H1 (cell line): ENCODE results near the gene TMEM14B. TPM values are rescaled to one million over a fixed set of nuclear protein-coding genes. Genes with fewer than 3 reads are reported as not detected.

Source experiments
- ASH2L ChIP-seq: fragments of 200-600, 300-600 bp; sonication (generic); IDR thresholded peaks from one replicate; pipeline ENCODE4 v1.7.1; 2017; ENCODE audit warnings: low read length
- CBX8 ChIP-seq: fragments of 300-800, 300-1000 bp; sonication (generic); IDR thresholded peaks from 2 replicates; pipeline ENCODE4 v1.7.1; 2016; ENCODE audit warnings: low read depth, low read length, borderline replicate concordance
- CEBPB ChIP-seq: IDR thresholded peaks from 2 replicates; pipeline ENCODE4 v1.6.1; 2012; ENCODE audit warnings: low read depth, low read length
- CHD1 ChIP-seq: IDR thresholded peaks from 2 replicates; pipeline ENCODE4 v1.6.1; 2012; ENCODE audit warnings: low read depth, low read length, improper control_type of control experiment
- CREB1 ChIP-seq: IDR thresholded peaks from 2 replicates; pipeline ENCODE4 v1.6.1; 2012; ENCODE audit warnings: inconsistent platforms
- FOSL1 ChIP-seq: IDR thresholded peaks from 2 replicates; pipeline ENCODE4 v1.6.1; 2011; ENCODE audit warnings: mild to moderate bottlenecking, low read depth, low read length, moderate library complexity; ENCODE audit not compliant: insufficient read depth
- GABPA ChIP-seq: IDR thresholded peaks from 2 replicates; pipeline ENCODE4 v1.6.1; 2011; ENCODE audit warnings: mild to moderate bottlenecking, low read length, moderate library complexity, borderline replicate concordance; ENCODE audit not compliant: insufficient read depth
- HDAC2 ChIP-seq, 2 experiments: fragments of 300-600 bp in 1 of 2; sonication (generic) in 1 of 2; IDR thresholded peaks; 2 replicates each; pipeline ENCODE4 v1.6.1; 2011 to 2012; ENCODE audit warnings: low read depth in 2 of 2, low read length in 2 of 2, mild to moderate bottlenecking in 2 of 2, moderate library complexity in 2 of 2, borderline replicate concordance in 1 of 2, inconsistent platforms in 1 of 2
- JUN ChIP-seq: IDR thresholded peaks from 2 replicates; pipeline ENCODE4 v1.6.1; 2011; ENCODE audit warnings: low read depth, mild to moderate bottlenecking, improper control_type of control experiment, low read length
- JUND ChIP-seq: IDR thresholded peaks from 2 replicates; pipeline ENCODE4 v1.6.1; 2011; ENCODE audit warnings: mild to moderate bottlenecking, improper control_type of control experiment, low read length
- KDM5A ChIP-seq: fragments of 200-600 bp; IDR thresholded peaks from 2 replicates; pipeline ENCODE4 v1.7.1; 2012; ENCODE audit warnings: mild to moderate bottlenecking, low read length, inconsistent platforms, mixed read lengths
- MAFK ChIP-seq: IDR thresholded peaks from 2 replicates; pipeline ENCODE4 v1.6.1; 2012; ENCODE audit warnings: low read depth, mild to moderate bottlenecking, improper control_type of control experiment, low read length
- POLR2A ChIP-seq, 2 experiments: IDR thresholded peaks; 1 replicate in 1 of 2; 2 replicates in 1 of 2; pipeline ENCODE4 v1.6.1; 2011; ENCODE audit warnings: low read depth in 2 of 2, low read length in 2 of 2, mild to moderate bottlenecking in 2 of 2; ENCODE audit errors: control extremely low read depth in 1 of 2
- POU5F1 ChIP-seq: IDR thresholded peaks from 2 replicates; pipeline ENCODE4 v1.6.1; 2011; ENCODE audit warnings: low read depth, mild to moderate bottlenecking, low read length, moderate library complexity
- RFX5 ChIP-seq: IDR thresholded peaks from 2 replicates; pipeline ENCODE4 v1.6.1; 2011; ENCODE audit warnings: low read depth, low read length, improper control_type of control experiment, borderline replicate concordance
- RXRA ChIP-seq: IDR thresholded peaks from 2 replicates; pipeline ENCODE4 v1.6.1; 2011; ENCODE audit warnings: low read depth, mild to moderate bottlenecking, low read length, moderate library complexity; ENCODE audit not compliant: insufficient read depth
- SP1 ChIP-seq: IDR thresholded peaks from 2 replicates; pipeline ENCODE4 v1.6.1; 2011; ENCODE audit warnings: low read depth, low read length
- SP2 ChIP-seq: IDR thresholded peaks from 2 replicates; pipeline ENCODE4 v1.6.1; 2012; ENCODE audit warnings: mild to moderate bottlenecking, low read length, inconsistent platforms
- TEAD4 ChIP-seq: IDR thresholded peaks from 2 replicates; pipeline ENCODE4 v1.6.1; 2012; ENCODE audit warnings: low read depth, low read length, inconsistent platforms, mixed read lengths
- YY1 ChIP-seq: IDR thresholded peaks from 2 replicates; pipeline ENCODE4 v1.6.1; 2011; ENCODE audit warnings: low read depth, mild to moderate bottlenecking, low read length
- polyA plus RNA-seq, 7 experiments: library from polyadenylated mRNA; depleted of rRNA in 3 of 7; stranded (reverse) in 5 of 7; unstranded in 2 of 7; fragments of >200 nt in 5 of 7; fragments of 200-250 nt in 2 of 7; gene quantifications; 1 replicate in 5 of 7; 2 replicates in 1 of 7; 4 replicates in 1 of 7; pipeline versions ENCODE4 v1.2.1 to v1.2.3, GENCODE V29; 2011 to 2013; ENCODE audit warnings: missing spikeins in 2 of 7, mixed read lengths in 2 of 7
- total RNA-seq: library from RNA; stranded (reverse); fragmentation: NEBNext Ultra II Directional; extraction: Animal tissue kit (Norgen Biotek cat#: 25700); gene quantifications from 2 replicates; pipeline ENCODE4 v1.2.1, GENCODE V29; 2021
- TF ChIP-seq, protein P1 (sequence below): IDR thresholded peaks from 2 replicates; pipeline ENCODE4 v1.6.1; 2012; ENCODE audit warnings: inconsistent platforms
- TF ChIP-seq, protein P2 (sequence below): IDR thresholded peaks from 2 replicates; pipeline ENCODE4 v1.6.1; 2011; ENCODE audit warnings: low read depth, mild to moderate bottlenecking, low read length; ENCODE audit not compliant: insufficient read depth

The TMEM14B gene
- total and polyA plus RNA-seq, 2 of the 8 experiments (the other 6 are each of a cell fraction or from before 2014, with no cell fraction given): 84.6 to 109 TPM

DNA sequence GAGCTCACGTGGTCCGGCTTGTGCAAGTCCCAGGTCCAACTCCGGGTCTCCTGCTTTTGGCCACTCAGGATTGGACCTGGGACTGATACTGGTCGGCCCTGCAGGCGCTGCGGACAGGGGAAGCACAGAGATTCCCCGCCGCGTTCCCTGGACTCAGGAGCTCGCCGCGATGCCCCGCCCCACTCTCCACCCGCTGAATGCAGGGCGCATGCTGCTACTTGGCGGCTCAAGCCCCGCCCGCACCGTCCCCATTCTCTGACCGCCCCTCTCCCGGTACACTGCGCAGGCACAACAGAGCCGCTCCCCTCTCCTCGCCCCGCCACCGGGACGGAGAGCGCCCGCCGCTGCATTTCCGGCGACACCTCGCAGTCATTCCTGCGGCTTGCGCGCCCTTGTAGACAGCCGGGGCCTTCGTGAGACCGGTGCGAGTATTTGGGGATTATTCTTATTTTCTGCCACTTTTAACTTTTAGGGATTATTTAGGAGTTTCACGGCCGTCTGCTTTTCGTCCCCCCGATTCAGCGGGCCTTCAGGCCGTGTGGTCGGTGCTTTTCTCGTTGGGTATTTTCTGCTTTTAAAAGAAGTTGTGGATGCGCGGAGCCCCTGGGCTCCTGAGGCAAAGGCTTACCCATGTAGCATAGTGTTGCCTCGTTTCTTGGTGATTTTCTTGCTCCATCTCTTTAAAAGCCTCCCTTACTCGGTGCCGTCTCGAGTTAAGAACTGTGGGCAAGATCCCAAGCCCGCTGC is 24.6 kb upstream of the TMEM14B start, which contains the start of gene TMEM14C (continued):
- peak; percentile 58 for TF ChIP-seq ASH2L
- TF ChIP-seq GABPA: no peak
- TF ChIP-seq CBX8: no peak
- no peak for TF ChIP-seq CHD1
- peak; percentile 72 for TF ChIP-seq CEBPB
- TF ChIP-seq JUN: no peak
- peak; percentile 69 for TF ChIP-seq SP1
- TF ChIP-seq MAFK: no peak
- peak in 1 of 2 experiments; percentile 83; a peak in 2 of 3 replicates for TF ChIP-seq POLR2A (IDR thresholded peaks at IDR 0.05; ENCODE audit: control extremely low read depth in 1 of 2, low read depth in 2 of 2, low read length in 2 of 2)
- peak; percentile 26; the same call in 1 of the 2 replicates for TF ChIP-seq CREB1
- TF ChIP-seq TEAD4: no peak
- TF ChIP-seq JUND: peak; percentile 93
- TF ChIP-seq POU5F1: no peak
- TF ChIP-seq SP2: no peak
- no peak for TF ChIP-seq RFX5
- no peak for TF ChIP-seq RXRA
- no peak for TF ChIP-seq KDM5A
- 0 out of 2 replicates have a peak, but pooled peaks have one; percentile 63 for TF ChIP-seq YY1
- TF ChIP-seq, protein P1, sequence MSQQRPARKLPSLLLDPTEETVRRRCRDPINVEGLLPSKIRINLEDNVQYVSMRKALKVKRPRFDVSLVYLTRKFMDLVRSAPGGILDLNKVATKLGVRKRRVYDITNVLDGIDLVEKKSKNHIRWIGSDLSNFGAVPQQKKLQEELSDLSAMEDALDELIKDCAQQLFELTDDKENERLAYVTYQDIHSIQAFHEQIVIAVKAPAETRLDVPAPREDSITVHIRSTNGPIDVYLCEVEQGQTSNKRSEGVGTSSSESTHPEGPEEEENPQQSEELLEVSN: no peak; the same call in 1 of the 2 replicates
- TF ChIP-seq FOSL1: no peak
- TF ChIP-seq, protein P2, sequence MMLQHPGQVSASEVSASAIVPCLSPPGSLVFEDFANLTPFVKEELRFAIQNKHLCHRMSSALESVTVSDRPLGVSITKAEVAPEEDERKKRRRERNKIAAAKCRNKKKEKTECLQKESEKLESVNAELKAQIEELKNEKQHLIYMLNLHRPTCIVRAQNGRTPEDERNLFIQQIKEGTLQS: no peak
- no peak for TF ChIP-seq HDAC2 (IDR thresholded peaks at IDR 0.05; ENCODE audit: borderline replicate concordance in 1 of 2, low read depth in 2 of 2, low read length in 2 of 2)
